ENCODE results near the gene GAN.

DNA sequence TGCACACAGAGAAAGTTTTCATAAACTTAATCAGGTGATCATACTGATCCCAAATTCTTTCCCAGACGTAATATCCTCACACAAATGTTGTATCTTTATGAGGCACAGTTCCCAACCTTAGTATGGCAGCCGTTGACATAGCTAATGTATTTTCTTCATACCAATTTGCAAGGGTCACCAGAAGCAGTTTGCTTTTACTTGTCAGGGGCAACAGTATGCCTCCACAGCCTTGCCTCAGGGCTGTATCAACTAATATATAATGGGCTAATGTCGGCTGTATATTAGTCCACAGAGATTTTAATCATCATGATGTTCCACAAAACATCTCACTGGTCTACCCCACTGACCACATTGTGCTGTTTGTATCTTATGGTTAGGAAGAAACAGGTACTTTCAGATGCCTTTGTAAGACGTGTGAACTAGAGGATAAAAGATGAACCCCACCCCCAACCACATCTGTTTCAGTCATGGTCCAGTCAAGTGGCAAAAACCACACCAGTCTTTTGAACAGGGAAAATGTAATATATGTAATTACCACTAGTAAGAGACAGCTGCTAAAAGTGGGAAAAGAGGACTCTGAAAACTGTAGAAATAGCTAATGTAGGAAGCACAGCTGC lies 55.2 kb downstream of the GAN start:
- TF ChIP-seq, protein P1, sequence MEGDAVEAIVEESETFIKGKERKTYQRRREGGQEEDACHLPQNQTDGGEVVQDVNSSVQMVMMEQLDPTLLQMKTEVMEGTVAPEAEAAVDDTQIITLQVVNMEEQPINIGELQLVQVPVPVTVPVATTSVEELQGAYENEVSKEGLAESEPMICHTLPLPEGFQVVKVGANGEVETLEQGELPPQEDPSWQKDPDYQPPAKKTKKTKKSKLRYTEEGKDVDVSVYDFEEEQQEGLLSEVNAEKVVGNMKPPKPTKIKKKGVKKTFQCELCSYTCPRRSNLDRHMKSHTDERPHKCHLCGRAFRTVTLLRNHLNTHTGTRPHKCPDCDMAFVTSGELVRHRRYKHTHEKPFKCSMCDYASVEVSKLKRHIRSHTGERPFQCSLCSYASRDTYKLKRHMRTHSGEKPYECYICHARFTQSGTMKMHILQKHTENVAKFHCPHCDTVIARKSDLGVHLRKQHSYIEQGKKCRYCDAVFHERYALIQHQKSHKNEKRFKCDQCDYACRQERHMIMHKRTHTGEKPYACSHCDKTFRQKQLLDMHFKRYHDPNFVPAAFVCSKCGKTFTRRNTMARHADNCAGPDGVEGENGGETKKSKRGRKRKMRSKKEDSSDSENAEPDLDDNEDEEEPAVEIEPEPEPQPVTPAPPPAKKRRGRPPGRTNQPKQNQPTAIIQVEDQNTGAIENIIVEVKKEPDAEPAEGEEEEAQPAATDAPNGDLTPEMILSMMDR (conservative IDR thresholded peaks at IDR 0.05; ENCODE audit: low read depth, low read length): no peak
- TF ChIP-seq POLR2A (IDR thresholded peaks at IDR 0.05; ENCODE audit: low read depth, low read length) (no peak), SMC3 (IDR thresholded peaks at IDR 0.05; ENCODE audit: low read depth, low read length) (no peak), RCOR1 (IDR thresholded peaks at IDR 0.05; ENCODE audit: insufficient replicate concordance, low read length) (no peak), CEBPB (IDR thresholded peaks at IDR 0.05; ENCODE audit: low read depth, low read length) (no peak), CHD1 (IDR thresholded peaks at IDR 0.05; ENCODE audit: low read depth, low read length) (no peak), RFX5 (IDR thresholded peaks at IDR 0.05; ENCODE audit: low read depth, low read length) (no peak), BHLHE40 (IDR thresholded peaks at IDR 0.05; ENCODE audit: low read depth, low read length) (no peak)
- TF ChIP-seq, protein P2, sequence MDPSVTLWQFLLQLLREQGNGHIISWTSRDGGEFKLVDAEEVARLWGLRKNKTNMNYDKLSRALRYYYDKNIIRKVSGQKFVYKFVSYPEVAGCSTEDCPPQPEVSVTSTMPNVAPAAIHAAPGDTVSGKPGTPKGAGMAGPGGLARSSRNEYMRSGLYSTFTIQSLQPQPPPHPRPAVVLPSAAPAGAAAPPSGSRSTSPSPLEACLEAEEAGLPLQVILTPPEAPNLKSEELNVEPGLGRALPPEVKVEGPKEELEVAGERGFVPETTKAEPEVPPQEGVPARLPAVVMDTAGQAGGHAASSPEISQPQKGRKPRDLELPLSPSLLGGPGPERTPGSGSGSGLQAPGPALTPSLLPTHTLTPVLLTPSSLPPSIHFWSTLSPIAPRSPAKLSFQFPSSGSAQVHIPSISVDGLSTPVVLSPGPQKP (IDR thresholded peaks at IDR 0.05; ENCODE audit: borderline replicate concordance, low read depth, low read length): no peak
- TF ChIP-seq, protein P3, sequence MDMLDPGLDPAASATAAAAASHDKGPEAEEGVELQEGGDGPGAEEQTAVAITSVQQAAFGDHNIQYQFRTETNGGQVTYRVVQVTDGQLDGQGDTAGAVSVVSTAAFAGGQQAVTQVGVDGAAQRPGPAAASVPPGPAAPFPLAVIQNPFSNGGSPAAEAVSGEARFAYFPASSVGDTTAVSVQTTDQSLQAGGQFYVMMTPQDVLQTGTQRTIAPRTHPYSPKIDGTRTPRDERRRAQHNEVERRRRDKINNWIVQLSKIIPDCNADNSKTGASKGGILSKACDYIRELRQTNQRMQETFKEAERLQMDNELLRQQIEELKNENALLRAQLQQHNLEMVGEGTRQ (IDR thresholded peaks at IDR 0.05; ENCODE audit: low read depth, low read length): no peak

Measured in IMR-90 (cell line).